ENCODE results near the gene MALT1.

The MALT1 gene

DNA sequence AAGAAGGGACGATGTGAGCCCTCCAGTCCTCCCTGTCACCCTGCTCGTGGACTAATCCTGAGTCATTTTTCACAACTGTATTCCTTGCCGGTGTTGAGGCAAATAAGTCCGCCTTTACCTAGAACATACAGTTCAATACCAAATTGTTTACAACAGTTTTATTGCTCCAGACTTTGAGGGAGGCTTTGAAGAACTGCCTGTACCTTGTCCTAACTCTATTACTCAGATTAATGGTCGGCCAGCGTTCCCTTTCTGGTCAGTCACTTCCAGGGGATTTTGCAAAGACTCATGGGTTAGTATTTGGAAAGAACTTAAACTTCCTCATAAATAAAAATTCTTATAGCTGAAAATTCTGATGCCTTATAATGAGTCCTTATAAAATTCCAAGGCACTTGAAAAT lies 108.3 kb downstream of the MALT1 start:
- FAIRE-seq = no peak

DNA sequence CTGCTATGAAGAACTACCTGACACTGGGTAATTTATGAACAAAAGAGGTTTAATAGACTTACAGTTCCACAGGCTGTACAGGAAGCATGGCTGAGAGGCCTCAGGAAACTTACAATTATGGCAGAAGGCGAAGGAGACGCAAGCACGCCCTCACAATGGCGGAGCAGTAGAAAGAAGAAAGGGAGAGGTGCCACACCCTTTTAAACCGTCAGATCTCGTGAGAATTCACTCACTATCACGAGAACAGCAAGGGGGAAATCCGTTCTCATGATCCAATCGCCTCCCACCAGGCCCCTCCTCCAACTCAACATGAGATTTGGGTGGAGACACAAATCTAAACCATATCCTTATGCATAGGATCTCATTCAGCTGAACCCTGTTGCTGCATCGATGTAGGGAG lies 108.8 kb downstream of the MALT1 start:
- FAIRE-seq = no peak

DNA sequence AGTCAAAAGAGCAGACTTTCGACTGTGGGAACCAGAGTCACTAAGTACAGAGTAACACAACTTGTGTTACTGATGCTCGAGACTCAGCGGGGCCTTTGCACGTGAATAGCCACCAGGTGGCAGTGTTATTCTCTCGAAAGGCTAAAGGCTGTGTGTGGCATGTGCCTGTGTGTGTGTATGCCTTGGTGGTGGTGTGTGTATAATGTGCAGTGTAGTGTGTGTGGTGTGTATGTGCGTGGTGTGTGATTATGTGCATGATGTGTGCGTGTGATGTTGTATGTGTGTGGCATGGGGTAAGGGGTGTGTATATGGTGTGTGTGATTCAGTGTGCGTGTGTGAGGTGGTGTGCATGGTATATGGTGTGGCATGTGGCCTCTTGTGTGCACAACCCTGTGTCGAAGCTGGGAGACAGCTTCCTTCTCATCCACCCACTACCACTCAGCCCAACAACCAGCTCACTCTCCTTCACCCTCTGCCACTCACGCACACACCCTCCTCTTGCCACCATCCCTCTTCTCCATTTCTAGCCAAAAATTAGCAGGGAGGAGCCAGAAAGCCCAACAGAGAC lies 110.4 kb downstream of the MALT1 start:
- FAIRE-seq = no peak

DNA sequence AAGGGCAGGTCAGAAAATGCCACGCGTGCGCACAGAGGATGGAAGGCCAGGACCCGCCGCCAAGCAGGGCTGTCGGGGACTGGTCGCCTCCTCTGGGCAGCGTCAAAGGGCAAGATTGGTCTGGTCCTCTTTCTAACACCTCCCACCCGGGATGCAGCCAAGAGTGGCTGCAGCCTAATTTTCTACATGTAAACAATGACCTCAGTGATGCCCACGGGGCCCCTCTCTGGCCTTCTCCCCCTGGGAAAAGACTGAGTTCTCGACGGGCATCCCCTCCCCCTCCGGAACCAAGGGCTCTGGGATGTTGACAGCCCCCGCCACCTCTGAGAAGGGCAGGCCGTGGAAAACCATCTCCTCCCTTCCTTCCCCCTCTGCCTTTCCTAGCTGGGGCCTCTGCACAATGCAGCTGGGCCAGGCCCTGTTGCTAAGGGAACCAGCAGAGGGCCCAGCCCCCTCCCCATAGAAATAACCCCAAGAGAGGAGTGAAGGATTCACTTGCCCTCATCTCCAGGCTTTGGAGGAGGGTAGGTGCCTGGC lies 113.4 kb downstream of the MALT1 start:
- FAIRE-seq = no peak

DNA sequence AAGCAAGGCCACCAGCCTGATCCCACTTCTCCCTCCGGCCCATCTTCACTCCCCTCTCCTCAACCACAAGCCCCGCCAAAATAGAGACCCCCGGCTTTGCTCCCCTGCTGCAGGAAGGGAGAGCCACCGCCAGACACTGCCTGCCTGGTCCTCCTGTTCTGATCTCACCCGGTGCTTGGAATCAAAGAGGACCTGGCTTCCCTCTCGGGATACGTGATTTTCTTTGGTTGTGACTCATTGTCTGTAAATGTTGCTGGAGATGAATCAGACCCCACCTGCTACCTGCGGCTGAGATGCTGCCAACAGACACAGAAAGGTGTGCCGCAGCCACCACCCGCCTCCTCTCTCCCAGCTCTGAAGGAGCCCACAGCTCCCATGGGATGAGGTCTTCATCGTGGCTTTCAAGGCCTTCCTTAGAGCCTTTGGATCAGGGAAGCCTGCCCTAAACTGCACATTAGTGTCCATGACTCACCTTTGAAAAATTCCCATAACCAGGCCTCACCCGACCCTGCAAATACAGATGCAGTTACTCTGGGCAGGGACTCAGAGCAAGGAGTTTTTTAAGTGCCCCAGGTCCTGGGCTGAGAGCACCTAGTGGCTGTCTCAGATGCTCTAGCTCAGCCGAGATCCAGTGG lies 114.0 kb downstream of the MALT1 start:
- no peak for FAIRE-seq

DNA sequence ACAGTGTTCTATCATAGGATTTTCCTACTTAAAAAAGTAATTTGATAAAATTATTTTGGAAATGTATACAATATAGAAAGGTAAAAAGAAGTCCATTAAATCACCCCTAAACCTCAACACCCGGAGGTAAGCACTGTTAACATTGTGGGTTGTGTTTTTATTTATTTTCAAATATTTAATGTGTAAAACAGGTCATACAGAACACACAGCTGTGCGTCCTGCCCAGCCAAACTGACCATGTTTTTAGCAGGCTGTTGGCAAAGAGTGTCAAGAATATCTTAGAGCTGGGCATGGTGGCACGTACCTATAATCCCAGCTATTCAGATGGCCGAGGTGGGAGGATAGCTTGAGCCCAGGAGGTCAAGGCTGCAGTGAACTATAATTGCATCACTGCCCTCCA lies 114.6 kb downstream of the MALT1 start:
- FAIRE-seq = no peak

DNA sequence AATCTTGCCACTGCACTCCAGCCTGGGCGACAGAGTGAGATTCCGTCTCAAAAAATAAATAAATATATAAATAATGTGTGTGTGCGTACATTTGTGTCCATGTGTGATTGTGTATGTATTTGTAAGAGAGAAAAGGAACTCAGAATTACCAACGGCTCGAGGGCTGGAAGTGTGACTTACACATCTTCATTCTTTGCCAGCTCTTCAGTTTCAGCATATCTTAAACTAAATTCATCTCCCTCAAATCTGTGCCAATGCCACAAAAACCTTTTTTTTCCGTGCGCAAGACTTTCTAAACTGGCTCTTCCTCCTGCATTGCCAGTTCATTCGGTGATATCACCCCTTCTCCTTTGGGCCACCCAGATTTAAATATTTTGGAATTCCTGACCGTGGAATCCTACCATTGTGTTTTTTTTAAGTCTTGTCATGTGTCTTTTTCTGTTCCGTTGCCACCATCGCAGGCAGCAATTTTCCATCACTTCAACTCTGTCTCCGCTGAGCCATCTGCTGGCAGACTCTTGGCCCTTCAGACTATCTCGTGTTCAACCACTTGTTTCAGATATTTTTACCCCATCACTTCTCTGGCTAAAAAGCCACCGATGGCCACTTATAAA lies 116.4 kb downstream of the MALT1 start:
- no peak for FAIRE-seq

DNA sequence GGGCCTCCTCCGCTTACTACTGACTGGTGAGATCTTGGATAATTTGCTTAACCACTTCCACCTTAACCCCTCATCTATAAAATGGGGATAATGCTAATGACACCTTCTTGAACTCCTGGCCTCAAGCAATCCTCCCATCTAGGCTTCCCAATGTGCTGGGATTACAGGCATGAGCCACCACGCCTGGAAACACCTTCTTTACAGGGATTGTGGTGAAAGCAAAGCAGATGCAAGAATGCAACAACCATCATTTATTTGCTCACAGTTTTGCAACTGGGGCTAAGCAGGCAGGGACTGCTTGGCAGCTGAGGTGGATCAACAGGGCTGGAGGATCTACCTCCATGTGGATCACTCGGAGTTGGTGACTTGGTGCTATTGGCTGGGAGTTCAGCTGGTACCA lies 117.2 kb downstream of the MALT1 start:
- no peak for FAIRE-seq

DNA sequence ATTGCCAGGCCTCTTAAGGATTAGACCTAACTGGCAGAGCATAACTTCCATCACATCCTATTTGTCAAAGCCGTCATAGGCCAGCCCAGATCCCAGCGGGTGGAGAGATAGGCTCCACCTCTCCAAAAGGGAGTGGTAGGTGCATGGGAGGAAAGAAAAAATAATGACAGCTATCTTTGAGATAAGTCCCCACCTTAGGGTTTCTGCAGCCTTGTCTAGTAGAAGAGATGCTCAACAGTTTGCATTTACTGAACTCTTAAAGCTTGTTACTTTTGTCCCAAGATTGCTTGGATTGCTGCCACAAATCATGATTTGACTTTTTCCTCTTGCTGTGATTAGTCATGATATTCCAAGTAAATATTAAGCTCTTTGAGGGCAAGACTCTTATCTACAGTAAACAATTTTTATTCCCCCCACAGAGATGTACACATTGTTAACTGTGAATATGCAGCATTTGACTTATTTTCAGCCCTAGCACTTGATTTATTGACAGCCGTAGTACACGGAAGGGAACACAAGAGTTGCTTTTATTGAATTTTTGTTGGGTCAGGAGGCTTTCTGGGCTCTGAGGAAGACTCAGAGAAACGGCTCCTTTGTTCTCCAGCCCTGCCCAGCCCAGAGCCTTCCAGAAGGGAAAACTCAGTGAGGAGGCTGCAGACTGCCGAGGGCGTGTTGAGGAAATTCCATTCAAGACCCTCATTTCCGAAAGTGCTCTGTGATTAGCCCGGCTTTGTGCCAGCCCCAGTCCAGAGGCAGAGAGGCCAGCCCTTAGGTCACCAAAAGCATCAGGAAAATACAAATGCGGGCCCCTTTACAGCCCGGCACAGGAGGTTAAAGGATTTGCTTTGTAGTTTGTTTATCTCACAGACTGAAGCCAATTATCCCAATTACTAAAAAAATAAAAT lies 118.0 kb downstream of the MALT1 start:
- FAIRE-seq = no peak

DNA sequence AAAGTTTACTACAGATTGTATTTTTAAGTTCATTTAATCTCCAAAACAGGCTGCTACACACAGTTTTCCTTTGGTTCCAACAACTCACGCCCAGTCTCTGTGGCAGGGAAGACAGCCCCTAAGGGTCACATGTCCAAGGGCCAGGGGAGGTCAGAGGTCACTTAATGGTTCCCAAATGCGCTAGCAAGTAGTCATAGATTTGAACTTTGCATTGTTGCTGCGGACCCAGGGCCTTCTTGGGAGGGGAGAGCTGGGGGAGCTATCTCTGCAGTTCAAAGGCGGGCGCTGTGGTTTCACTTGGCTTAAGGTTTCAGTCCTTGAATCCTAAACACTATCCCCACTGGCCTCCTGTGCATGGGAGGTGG lies 118.6 kb downstream of the MALT1 start:
- no peak for FAIRE-seq

DNA sequence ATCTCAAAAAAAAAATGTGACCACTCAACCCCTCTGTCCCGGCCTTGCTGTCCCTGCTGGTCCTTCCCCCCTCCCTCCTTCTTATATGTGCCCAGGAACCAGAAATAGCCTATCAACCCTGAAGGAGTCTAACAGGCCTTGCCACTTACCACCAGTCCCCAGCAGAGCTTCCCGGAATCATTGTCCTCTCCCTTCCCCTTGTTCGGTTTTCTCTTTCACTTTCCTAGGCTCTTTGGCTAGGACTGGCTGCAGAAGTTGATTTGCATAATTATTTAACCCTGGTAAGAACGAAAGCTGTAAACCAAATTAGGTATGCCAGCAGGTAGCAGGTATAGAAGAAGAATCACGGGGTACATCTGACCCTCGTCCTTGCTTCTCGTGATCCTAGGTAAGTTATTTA lies 120.8 kb downstream of the MALT1 start:
- FAIRE-seq = no peak

DNA sequence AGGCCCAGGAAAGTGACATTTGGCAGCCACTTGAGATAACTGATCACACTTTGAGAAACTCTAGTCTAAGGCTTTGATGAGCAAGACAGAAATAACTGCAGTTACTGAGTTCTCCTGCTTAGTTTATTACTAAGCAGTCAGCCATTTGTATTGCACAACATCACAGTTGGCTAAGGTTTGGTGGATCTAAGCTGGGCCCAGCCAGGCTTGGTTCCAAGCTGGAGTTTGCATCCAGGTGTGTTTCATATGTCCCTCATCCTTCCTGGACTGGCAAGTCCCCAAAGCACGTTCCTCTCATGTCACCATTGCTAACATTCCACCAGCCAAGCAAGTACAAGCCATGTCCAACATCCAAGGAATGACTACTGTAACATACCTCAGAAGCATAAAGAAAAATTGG lies 122.1 kb downstream of the MALT1 start:
- FAIRE-seq = no peak

DNA sequence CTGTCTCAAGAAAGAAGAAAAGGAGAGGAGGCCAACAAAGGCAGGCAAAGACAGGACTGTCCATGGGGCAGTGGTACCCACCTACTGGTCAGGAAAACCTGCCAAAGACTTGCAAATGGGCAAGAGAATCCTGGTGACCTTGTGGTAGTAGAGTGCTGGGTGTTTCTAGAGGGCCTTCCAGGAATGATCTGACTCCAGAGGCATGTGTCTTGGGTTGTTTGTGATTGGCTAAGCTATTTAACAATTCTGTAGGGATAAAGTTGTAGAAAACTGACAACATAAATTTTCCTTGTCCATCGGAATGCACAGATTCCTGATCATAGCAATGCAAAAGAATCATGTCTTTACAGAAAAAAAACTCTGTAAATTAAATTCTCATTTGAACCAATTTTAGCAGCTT lies 125.0 kb downstream of the MALT1 start:
- no peak for FAIRE-seq

DNA sequence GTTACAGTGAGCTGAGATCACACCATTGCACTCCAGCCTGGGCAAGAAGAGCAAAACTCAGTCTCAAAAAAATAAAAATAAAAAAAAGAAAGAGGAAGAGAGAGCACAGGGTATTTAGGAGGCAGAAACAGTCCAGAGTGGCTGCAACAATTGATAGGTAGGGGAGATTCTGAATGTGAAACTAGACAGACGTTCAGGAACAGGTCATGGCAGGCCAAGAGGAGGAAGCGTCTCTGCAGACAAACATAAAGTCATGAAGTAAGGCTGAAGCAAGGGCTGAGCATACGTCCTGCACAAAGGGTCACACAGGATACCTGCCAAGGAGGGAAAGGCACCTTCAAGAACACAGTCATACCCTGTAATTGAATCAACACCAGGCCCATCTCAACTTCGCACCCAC lies 129.3 kb downstream of the MALT1 start:
- no peak for FAIRE-seq

DNA sequence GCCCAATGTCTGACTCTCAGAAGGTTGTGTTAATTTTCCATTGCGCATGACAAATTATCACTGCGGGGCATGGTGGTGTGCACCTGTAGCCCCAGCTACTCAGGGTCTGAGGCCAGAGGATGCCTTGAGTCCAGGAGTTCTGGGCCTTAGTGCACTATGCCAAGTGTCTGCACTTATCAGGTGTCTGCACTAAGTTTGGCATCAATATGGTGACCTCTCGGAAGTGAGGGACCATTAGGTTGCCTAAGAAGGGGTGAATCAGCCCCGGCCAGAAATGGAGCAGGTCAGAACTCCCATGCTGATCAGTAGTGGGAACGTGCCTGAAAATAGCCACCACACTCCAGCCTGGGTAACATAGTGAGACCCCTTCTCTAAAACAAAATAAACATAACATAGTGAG lies 131.7 kb downstream of the MALT1 start:
- no peak for FAIRE-seq

DNA sequence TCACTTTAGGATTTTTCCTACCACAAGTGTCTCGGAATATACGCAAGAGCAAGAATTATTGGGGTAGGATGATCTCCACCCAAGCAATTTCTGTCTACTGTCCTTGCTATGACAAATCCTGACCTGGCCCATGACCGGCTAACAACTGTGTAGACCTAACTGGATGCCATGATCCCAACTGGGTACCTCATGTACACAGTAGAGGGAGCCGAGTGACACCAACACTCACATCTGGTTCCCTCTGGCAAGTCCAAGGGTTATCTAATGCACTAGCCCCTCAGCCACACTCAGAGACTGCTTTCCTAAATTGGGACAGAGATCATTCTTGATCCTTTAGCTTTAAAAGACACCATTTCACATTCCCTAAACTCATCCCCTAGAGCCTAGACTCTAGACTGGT lies 132.7 kb downstream of the MALT1 start:
- FAIRE-seq = no peak

Data from colon (tissue), 2 donors.